Putamen (tissue), 1 donor: Measurements from ENCODE around the gene NME7.

Experiments
- DNase-seq: peaks from one replicate; pipeline ENCODE4 v3.0.0-alpha.2; 2016; ENCODE audit warnings: low spot score

NME7 gene

DNA sequence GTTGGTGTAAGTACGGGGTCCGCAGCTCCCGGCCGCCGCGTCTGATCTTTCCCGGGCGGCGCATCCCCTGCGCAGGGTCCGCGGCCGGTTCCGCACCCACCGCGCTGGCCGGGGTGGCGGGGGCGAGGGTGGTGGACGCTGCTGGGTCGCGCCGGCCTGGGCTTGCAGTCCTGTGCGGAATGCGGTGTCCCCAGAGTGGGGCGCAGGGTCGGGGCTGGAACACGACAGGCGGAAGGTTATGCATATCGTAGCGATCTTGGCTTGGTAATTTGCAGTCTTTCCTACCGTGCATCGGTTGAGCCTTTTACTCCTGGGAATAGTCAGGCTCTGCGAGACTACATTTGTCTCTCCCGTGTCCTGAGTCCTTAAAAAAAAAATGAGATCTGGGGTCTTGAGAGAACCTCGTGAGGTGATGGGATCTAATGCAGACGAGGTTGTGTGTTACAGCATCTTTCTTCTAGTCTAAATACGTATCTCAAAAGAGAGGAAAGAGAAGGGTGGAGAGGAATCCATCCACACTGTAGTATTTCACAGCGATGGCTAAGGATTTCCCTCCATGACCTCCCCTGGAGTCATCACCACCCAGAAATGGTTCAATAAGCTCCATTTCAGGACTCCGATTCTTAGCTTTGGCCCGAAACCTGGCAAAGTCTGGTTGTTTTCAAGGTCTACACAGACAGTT, 260.5 kb downstream of the NME7 start:
- DNase-seq: no peak

DNA sequence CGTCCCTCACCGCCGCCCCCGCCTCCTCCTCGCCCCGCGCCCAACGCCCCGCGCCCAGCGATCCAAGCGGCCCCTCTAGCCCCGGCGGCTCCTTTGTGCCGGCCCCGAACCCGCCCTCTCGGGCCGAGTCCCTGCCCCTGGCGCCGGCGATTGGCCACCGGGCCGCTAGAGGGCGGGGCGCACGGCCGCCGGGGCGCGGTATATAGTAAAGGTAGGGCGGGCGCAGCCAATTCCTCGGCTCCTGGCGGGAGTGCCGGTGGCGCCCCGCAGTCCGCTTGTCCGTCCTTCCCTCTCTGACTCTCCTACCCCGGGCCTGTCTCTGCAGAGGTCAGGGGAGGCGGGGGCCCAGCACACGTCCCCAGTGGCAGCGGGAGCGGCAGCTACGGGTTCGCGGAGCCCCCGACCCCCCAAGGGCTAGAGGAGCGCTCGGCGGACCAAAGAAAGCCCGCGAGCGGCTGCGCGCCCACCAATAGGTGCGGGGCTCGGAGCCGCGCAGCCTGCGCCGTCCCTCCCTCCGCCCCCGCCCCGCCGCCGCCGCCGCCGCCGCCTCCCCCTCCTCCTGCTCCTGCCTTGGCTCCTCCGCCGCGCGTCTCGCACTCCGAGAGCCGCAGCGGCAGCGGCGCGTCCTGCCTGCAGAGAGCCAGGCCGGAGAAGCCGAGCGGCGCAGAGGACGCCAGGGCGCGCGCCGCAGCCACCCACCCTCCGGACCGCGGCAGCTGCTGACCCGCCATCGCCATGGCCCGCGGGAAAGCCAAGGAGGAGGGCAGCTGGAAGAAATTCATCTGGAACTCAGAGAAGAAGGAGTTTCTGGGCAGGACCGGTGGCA, 261.3 kb downstream of the NME7 start, which contains the start of gene ATP1B1:
Gene ATP1B1, plus strand, starts transcription at position 596 of the 826 bp plus-strand sequence. Its CDS starts 140 bp downstream, at position 736.
- DNase-seq: peak; percentile 93

DNA sequence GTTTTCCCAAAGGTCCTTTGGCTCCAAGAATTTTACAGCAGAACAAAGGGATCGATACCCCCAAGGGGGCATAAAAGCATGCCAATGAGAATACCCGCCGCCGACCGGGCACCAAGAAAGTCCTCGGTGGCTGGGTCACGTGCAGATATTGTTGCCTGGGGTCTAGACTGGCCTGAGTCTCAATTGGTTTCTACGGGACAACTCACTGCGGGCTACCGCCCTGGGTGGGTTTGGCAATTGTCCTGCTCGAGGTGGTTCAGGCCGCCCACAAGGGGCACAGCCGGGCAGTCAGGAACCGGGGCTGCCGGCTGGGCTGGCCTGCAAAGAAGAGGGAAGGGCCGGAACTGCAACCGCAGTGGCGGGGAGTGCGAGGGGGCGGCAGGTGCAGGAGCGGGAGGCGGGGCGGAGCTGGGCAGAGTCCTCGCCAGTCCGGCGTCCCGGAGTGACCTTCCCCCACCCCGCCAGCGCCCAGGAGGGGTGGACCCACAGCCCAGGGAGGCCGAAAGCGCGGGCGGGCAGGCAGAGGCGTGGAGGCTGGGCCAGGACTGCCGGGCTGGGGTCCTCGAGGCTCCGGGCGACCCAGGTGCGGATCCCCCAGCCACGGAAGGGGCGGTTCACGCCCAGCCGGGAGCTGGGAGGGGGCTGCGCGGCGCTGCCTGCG, 262.0 kb downstream of the NME7 start:
- peak; percentile 87 for DNase-seq

DNA sequence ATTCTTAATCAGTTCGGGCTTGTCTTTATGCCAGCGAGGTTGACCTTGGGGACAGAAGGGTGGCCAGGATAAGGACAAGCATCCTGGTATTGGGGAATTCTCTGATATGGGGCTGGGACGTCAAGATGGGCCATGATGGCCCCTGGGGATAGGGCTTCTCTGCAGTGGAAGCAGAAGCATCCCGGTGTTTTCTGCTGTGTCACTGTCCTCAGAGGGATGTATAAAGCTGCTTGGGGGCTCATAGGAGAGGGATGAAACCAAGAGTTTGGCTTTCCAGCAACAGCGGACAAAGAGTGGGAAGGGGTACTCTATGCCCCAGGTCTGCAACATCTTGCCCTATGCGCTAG, 262.5 kb downstream of the NME7 start:
- no peak for DNase-seq

DNA sequence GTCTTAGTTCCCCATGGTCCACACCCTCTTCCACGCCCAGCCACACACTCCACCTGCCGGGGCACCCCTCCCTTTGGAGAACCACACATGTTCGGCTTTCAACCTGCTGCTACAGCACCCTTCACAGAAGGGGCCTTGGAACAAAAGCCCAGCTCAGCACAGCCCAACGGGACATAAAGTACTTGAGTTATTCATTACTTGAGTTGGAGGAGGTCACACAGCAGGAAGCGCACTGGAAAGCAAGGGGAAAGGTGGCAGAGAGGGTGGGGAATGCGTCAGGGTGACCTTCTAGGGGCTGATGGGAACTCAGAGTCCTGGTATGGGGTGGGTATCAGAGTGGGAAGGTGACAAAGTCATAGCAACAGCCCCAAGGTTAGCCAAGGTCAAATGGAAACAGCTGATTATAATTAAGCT, 264.1 kb downstream of the NME7 start:
- no peak for DNase-seq

DNA sequence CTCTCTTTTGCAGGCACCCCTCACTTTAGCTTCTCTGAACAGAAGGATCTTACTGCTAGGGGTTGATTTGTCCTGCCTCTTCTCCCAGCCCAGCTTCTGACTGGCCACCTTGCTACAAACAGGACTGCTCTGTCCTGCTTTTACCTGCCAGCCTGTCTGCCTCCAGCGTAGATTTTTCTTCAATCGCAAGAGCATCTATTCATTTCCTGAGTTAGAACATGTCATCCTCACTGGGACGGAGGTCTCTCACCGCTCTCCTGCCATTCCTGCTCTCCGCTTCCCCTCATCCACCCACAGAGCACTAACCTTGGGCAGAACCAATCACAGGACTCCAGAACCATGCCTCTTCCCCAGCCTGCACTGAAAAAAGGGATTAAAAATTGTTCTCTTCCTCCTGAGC, 264.6 kb downstream of the NME7 start:
- no peak for DNase-seq

DNA sequence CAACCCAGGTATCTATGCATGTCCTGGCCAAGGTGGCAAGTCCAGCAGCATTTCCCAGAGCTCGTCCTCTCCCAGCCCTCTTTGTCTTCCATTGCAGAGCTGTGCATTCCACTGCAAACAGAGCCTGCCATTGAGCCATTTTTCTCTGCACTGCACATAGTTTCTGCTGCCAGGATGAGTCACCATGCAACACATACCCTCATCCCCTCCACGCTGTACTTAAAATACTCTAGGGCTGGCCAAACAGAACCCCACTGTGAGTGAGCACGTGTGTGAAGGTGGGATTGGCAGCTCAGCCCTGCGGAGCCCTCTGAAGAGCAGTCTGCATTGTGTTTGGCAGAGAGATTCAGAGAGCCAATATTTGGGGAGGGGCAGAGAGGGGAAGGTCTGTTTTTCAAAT, 265.0 kb downstream of the NME7 start:
- DNase-seq: no peak

DNA sequence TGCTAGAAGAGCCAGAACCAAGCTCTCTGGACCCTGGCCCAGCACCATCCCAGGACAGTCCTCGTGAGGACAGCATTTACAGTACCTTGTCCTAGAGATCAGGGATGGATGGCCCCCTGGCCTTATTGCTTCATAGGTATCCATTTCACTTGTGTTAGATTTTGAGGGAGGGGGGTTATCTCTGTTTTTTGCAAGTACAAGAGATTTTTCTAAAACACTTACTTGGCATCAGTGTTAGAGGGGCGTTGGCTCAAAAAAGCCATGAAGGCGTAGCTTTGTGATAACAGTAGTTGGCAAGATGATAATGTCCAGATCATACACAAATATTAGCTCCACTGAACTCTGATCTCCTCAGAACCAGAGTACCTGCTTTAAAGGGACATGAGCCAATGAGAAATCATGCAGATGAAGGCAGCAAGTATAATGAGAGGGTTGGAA, 266.9 kb downstream of the NME7 start:
- DNase-seq: no peak

DNA sequence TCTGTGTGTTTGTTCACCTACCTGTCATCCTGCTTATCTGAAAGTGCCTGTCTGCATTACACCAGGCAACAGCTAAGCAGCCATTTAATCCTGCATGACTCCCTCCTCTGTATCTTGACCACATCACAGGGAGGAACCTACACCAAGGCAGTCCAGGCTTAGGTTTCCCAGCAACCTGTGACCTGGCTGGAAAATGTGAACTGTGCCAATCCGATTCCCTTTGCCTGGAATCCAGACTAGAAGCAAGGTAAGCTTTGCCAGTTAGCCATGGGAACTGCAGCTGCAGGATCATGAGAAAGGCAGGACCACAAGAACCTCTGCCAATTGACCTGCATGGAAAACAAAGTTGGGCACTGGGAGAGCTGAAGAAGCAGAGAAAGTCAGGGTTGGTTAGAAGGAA, 267.4 kb downstream of the NME7 start:
- DNase-seq: no peak

DNA sequence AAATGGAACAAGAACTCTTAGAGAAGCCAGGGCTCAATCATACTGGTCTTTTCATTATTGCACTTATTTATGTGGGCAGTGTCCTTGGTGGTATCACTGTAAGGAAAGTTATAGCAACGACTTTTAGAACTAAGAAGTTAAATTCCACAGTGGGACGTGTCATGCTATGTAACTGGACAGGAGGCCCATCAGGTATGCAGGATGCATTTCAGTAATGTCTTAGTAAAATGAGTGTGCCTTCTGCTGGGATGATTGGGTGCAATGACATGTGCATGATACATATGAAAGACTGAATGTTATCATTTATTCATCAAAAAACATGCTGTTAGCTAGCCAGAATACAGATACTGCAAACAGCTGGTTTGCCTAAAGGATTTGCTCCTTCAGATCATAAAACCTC, 268.0 kb downstream of the NME7 start:
- no peak for DNase-seq

DNA sequence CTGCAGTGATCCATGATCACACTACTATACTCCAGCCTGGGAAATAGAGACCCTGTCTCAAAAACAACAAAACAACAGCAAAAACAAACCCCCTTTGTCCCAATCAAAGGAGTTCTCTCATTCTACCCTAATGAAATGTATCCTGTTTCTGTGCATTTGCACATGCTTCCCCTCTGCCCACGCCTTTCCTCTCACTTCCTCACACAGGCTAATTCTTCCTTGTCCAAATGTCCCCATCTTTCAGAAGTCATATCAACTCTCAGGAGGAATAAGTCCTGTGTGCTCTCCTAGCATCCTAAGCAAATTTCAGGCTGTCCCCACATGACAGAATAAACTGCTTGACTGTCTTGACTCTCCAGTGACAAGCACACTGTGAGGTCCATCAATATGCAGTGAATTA, 269.2 kb downstream of the NME7 start:
- no peak for DNase-seq

DNA sequence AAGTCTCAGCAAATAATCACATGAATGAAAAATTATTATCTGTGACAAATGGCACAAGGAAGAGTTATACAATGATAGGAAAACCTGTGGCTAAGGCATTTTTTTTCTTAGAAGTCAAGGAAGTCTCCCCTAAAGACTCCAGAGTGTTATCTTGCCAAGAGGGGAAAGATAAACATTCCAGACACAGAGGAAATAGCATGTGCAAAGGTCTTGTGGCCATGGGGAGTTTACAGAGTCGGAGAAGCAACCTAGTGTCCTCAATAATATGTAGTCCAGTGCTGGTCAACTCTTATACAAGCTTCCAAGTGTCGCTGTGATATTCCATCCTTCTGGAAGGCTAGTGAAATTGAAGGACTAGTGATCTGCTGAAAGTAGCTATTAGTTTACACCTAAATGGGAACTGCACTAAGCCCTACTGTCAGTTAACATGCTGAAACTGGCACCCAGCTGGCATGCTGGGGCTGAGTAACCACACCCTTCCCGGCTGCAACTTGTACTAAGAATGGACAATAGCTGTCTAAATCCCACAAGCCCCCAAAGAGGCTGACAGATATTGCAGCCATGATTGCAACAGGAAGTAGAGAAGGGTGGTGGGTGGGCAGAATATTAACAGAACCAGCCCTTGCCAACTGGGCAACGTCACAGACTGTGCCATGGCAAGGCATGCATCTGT, 272.6 kb downstream of the NME7 start:
- no peak for DNase-seq

DNA sequence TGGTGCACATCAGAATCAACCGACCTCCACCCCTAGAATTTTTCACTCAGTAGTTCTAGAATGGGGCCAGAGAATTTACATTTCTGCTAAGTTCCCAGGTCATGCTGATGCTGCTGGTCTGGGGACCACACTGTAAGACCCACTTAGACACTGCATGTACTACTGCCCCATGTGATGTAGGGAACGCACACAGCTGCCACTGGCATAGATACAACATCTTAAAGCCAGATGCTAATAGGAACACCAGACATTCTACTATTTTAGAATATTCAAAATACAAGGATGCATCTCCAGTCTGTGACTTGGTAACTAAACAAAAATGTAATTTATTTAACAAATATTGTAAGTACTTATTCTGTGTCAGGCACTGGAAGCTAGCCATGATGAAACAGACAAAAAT, 275.2 kb downstream of the NME7 start:
- DNase-seq: no peak

DNA sequence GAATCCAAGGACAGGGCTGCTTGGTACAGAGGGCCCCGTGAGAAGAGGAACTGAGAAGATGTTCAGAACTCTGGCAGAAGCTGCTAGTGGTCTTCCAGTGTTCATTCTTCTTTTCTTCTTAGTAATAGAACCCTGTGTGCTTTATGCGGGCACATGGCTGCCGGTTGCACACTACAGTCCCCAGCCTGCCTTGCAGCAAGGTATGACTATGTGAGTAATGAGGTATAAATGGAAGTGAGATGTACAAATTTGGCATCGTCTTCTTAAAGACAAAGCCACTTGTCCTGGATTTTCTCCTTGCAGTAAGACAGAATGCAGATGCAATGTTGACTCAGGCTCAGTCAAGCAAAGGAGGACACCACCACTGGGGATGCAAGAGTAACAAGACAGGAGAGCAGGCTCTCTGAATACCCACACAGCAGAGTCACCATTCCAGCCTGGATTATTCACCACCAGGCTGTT, 276.1 kb downstream of the NME7 start:
- no peak for DNase-seq

DNA sequence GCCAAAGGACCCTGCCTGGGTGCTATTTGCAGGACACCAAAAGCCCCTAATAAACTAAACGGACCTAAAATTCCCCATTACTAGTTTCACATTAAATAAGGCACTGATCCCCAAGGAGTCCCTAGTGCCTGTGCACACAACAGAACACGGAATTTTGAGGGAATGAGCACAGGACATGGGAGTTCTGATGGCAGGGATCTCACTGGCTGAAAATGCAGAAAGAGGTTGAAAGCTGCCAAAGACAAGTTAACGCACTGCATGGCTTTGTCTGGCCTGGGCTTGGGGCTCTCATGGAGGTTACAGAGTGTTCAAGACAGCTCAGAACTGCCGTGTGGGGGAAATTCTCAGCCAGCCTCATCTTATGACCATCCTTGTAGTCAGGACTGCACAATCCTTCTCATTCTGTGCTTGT, 276.7 kb downstream of the NME7 start:
- no peak for DNase-seq

DNA sequence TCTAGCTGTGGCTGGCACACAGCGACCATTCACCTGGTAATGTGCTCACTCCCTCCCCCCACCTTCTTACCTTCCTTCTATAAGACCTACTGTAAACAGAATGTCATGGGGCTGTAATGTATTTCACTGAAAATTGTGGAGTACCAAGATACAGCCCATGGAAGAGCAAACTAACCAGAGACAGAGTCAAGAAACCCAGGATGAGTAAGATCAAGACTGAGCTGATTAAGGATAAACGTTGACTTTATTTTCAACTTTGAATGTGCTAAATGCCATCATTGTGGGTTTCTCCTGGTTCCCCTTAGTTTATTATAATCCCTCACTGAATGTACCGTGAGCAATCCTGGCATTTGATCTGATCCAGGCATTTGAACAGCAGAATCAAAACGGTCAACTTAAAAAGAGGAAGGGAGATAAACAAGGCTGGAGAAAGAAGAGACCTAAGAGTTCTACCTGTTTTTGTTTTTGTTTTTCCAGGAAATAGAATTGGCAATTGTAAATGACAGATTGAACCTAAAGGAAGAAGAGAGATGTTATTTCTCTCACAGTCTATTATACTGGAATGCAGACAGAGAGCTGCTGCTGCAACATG, 277.2 kb downstream of the NME7 start:
- DNase-seq: no peak

DNA sequence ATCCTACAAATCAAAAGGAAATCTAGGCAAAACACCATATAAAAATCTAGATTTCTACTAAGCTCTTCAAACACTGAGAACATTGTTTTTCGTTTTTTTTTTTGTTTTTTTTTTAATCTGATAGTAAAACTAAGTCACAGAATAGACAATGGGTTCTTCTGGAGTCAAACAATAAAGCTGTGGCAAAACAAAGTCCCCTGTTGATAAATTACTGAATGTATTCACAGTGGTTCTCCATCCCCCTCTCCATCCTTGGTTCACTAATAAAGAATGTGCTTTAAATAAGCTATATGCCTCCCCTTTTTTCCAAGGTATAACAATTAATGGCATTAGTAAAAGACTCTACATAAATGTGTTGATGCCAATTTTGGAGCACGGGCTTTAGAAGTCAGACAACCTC, 277.8 kb downstream of the NME7 start:
- DNase-seq: peak; percentile 84

DNA sequence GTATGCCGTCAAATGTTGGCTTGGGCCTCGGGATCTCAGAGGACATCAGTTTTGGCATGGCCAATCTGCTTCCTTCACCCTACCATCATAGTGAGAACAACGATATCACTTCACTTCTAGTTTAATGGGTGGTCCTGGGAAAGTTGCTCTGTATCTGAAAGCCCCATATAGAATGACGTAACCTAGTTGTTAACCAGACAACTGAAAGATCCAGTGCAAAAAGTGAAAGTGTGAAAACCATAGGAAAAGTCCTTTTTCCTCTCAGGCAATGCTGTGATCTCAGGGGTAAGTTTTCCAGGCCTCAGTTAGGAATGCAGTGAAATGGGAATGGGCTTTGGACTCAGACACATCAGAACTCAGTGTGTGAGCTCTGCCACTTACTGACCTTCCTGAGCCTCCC, 279.7 kb downstream of the NME7 start:
- no peak for DNase-seq

DNA sequence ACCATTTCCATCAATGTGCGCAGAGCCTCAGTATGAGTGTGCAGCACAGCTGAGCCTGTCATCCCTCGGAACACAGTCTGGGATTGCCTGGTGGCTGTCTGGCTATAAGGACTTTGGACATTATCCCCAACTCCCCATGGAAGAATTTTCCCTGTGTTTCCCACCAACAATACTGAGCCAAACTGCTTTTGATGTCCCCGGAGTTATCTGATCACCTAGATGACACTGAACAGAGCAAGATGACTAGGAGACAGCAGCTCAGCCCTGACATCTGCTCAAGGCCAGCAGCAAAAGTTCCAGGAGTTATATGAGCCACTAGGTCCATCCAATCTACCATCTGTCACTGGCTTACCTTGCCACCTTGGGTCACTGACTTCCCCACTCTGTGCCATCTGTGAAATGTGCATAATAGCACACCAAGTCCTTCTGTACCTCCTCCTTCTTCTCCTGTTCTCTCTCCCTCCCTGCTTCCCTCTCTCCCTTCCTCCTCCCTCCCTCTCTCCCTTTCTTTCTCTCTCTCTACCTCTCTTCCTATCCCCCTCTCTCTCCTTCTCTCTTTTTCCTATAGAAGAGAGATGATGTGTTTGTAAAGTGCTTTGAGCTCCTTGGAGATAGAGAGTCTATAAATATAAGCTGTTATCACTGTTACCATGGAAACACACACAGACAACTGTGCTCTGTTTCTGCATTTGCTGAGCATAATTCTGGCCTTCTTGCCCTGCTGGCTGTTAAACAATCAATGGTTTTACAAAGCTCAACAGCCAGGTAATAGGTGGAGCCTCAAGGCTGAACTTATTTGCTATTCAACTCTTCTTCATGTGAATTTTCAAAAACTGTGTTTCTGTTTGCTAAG, 280.8 kb downstream of the NME7 start:
- DNase-seq: no peak

DNA sequence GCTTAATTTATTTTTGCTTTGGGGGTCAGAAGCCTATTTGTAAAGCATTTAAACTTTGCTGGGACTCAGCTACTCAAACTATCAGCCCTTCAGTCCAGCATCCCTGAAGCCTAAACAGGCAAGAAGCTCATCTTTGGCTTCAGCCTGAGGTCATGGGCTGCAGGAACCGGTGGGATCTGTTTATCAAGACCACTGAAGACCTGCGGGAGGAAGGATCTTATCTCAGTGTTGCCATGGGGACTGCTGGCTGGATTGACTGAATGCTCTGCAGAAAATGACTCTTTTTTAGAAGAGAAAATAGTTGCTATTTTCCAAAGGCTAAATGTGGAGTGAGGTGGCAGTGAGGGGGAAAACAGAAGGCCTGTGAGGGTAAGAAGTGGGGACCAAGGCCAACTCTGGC, 281.7 kb downstream of the NME7 start:
- no peak for DNase-seq
